HG03097 (cell line): ENCODE measurements around the gene TEKTIP1.

ENCODE experiments used
- ATAC-seq: cut with Tn5 transposase; IDR thresholded peaks from one replicate; pipeline ENCODE4 v1.9.1; 2021; ENCODE audit not compliant: unreplicated experiment, low FRiP score

Gene TEKTIP1

DNA sequence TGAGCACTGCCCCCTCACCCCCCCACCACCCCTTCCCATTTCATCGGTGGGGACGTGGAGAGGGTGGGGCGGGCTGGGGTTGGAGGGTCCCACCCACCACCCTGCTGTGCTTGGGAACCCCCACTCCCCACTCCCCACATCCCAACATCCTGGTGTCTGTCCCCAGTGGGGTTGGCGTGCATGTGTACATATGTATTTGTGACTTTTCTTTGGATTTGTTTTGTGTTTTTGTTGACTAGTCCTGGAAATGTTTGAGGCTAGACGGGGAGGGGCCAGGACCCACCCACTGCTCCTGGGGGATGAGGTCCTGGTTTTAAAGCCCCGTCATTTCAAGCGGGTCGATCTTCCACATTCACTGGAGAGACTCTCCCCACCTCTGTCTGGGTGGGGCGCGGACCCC lies 3.0 kb upstream of the TEKTIP1 start:
- ATAC-seq, result no peak

DNA sequence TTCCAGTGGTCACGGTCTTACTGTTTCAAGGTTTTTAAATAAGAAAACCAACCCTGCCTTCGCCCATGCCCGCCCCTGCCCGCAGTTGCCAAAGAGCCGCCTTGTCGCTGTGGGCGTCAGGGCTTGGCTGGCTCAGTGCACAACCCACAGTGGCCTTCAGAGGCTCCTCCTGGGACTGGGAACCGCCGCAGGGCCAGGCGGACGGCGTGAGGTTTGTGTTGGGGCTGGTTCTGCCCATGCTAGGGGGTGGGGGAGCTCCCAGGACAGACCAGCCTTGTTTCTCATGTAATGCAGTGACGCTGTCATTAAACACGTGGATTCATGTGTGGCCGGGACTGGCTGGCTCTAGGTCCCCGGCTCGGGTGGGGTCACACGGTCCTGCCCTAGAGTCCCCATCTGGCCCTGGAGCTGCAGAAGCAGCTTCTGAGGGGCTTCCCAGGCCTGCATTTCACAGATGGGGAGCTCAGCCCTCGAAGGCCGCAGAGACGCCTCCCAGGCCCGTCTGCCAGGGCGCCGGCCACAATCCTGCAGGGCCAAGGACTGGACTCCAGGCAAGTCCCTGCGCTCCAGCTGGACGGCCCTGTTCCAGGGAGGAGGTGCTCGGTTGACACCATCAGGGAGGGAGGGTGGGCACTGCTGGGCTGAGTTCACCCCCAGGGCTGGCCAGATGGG lies 2.4 kb upstream of the TEKTIP1 start:
- ATAC-seq, result no peak

- no peak for ATAC-seq
Observed at GRCh38 chr19:3537101-3537437, 1.9 kb upstream of the TEKTIP1 start.

DNA sequence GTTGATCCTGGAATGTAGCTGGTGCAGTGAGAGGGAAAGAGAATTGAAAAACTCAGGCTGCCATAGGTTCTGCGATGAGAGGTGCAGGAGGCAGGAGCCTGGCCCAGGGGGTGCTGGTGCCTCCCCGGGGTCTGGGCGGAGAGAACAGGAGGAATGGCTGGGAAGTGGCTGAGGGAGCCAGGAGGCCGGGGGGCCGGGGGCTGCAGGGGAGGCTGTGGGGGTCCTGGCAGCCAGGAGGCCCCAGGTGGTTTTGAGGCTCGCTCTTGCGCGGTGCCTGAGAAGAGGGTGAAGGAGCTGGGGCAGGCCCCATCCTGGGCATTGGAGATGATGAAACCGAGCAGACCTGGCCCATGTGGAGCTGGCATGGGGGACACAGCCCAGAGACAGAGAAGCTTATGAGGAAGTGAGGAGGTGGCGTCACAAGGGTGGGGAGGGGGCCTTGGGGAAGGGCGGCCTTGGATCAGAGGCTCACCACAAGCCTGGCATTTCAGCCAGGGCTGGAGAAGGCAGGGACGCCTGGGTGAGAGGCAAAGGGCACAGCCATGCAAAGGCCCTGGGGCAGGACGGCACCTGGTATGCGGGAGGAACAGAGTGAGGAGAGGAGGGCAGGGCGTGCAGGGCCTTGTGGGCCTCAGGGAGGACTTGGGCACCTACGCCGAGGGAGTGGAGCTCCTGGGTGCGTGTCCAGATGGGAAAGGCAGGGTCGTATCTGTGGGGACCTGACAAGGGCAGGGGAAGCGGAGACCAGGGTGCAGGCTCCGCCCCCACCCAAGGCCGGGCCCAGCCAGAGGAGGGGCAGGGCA lies 1.3 kb upstream of the TEKTIP1 start:
- ATAC-seq, result no peak

GRCh38 chr19:3538258-3538929 lies 580 bp upstream of the TEKTIP1 start:
- no peak for ATAC-seq

- ATAC-seq, result no peak
Observed at GRCh38 chr19:3539756-3540118, 763 bp downstream of the TEKTIP1 start.

DNA sequence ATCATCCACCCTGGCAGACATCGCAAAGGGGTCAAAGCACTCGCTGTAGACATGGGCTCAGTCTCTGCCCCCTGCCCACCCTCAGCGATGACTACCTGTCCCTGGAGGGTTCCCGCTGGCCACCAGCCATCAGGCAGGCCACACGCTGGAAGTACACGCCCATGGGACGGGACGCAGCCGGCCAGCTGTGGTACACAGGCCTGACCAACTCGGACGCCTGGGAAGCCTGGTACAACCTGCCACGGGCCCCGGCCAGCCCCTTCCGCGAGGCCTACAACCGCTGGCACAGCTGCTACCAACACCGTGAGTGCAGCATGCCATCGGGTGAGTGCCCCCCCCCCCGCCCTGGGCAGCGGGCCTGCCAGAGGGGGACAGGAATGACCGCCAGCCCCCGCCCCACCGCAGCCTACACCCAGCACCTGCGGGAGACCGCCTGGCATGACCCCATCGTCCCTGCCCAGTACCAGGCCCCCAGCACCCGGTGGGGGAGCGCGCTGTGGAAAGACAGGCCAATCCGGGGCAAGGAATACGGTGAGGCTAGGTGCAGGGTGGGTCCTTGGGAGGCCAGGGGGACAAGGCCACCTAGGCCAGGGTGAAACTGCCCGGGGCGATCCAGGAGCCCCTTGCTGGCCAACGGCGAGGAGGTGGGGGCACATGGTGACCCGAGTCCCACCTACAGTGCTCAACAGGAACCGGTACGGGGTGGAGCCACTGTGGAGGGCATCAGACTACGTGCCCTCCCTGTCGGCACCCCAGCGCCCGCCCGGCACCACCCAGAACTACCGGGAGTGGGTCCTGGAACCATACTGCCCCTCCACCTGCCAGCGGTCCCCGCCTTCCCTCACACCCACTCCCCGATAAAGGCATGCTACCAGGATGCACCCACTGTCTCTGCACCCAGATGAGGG lies 4.4 kb downstream of the TEKTIP1 start:
- no peak for ATAC-seq

DNA sequence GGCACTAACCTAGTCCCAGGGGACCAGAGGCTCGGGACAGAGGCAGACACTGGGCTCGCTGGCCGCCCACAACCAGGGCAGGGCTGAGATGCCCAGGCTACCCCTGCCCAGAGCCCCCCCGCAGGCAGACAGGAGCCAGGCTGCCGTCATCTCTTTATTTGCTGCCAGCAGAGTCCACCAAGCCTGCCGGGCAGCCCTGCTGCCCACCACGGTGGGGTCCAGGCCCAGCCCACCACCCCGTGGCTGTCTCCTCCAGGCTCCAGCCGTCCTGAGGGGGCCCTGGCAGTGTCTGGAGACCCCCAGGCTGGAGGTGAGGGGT lies 5.0 kb downstream of the TEKTIP1 start:
- ATAC-seq, result no peak

- ATAC-seq, result no peak
Observed at GRCh38 chr19:3544742-3545668, 6.0 kb downstream of the TEKTIP1 start.

GRCh38 chr19:3545669-3546034 lies 6.7 kb downstream of the TEKTIP1 start:
- no peak for ATAC-seq

- ATAC-seq, result no peak
Observed at GRCh38 chr19:3546119-3546518, 7.1 kb downstream of the TEKTIP1 start.

DNA sequence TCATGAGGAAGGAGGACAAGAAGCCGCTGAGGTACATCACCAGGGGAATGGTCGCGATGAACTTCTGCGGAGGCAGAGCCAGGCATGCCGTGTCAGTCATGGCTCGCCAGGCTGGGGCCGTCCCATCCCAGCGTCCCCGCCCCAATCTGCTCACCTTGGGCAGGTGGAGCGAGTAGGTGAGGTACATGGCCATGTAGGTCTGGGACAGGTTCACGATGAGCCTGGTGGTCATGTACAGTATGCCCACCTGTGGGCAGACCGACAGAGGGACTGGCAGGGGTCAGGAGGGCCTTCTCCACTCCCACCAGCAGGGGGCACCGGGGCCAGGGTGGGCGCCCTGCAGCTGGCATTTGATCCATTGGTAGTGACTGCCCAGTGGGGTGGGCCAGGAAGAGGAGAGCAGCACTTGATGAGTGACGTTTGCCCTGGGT lies 8.3 kb downstream of the TEKTIP1 start:
- no peak for ATAC-seq

DNA sequence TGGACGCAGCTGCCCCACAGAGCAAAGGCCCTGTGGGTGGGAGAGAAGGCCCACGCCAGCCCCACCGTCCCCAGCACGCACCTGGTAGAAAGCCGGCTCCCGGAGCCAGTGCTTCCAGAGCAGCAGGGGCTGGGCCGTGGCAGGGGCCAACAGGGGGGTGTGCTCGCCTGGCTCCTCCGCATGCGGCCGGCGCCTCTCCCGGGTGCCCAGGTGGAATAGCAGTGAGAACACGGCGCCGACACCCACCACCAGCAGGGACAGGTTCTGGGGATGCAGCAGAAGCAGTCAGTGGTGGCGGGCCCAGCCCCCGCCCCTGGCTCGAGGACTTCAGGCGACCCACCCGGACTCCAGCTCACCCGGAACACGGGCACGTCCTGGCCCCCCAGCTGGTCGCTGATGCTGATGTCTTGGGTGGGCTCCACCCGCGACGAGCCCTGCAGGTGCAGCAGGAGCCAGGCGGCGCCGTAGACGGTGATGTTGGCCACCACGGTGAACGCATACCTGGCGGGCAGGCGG lies 8.9 kb downstream of the TEKTIP1 start:
- ATAC-seq, result no peak

GRCh38 chr19:3548606-3549005 lies 9.6 kb downstream of the TEKTIP1 start:
- ATAC-seq, result no peak

DNA sequence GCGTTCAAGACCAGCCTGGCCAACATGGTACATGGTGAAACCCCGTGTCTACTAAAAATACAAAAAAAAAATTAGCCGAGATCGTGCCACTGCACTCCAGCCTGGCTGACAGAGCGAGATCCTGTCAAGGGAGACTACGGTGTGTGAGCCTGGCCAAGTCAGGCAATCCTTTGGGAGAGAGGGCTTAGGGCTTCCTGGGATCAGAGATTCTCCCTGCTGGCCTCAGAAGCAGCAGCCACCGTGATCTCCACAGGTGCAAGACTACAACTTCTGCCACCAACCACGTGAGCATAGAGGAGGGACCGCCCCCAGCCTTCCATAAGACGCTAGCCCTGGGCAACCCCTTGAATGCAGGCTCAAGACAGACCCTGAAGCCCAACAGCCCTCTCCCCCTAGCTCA lies 10.8 kb downstream of the TEKTIP1 start:
- ATAC-seq, result no peak

- no peak for ATAC-seq
Observed at GRCh38 chr19:3550947-3551791, 12.2 kb downstream of the TEKTIP1 start.

- no peak for ATAC-seq
Observed at GRCh38 chr19:3551792-3552095, 12.8 kb downstream of the TEKTIP1 start.

GRCh38 chr19:3554254-3555083 lies 15.5 kb downstream of the TEKTIP1 start:
- ATAC-seq, result no peak
